SU-DHL-6 (cell line): ENCODE measurements around the gene ASTN2.

Experiments
- H2AFZ ChIP-seq: fragments of 200-600 bp; sonication (generic); 2 replicates; pipeline ENCODE4 v1.6.1; 2014; ENCODE audit warnings: low read depth, mild to moderate bottlenecking, moderate library complexity, mixed read lengths, antibody characterized with exemption, low read length; ENCODE audit not compliant: severe bottlenecking
- H3F3A ChIP-seq: fragments of 200-600 bp; shearing (Covaris generic); 2 replicates; pipeline ENCODE4 v1.6.0; 2016; ENCODE audit warnings: antibody characterized with exemption, mild to moderate bottlenecking; ENCODE audit not compliant: insufficient read depth
- H3K27ac ChIP-seq: fragments of 200-600 bp; sonication (generic); 2 replicates; pipeline ENCODE4 v1.5.1; 2016; ENCODE audit warnings: low read depth, mild to moderate bottlenecking, low read length, moderate library complexity, mixed read lengths
- H3K27me3 ChIP-seq: fragments of 200-600 bp; sonication (generic), shearing (Covaris generic); 2 replicates; pipeline ENCODE4 v1.6.0; 2014; ENCODE audit warnings: mild to moderate bottlenecking, low read length
- H3K36me3 ChIP-seq: fragments of 200-600 bp; sonication (generic); 2 replicates; pipeline ENCODE4 v1.6.1; 2014; ENCODE audit warnings: mild to moderate bottlenecking, low read length, mixed read lengths
- H3K4me2 ChIP-seq: fragments of 300-600, 200-600 bp; shearing (Covaris generic), sonication (generic); 2 replicates; pipeline ENCODE4 v1.6.0; 2014; ENCODE audit warnings: low read length, low read depth, mild to moderate bottlenecking; ENCODE audit not compliant: poor library complexity, severe bottlenecking
- H3K4me3 ChIP-seq: fragments of 200-600 bp; sonication (generic); 2 replicates; pipeline ENCODE4 v1.5.1; 2014; ENCODE audit warnings: antibody characterized with exemption, low read length, mild to moderate bottlenecking, mixed read lengths; ENCODE audit not compliant: insufficient read depth, poor library complexity, severe bottlenecking
- H3K79me2 ChIP-seq: fragments of 200-600 bp; sonication (generic); 2 replicates; pipeline ENCODE4 v1.6.1; 2014; ENCODE audit warnings: mild to moderate bottlenecking, low read length, moderate library complexity; ENCODE audit not compliant: insufficient read depth
- H3K9ac ChIP-seq: fragments of 200-600 bp; sonication (generic); 2 replicates; pipeline ENCODE4 v1.7.0; 2014; ENCODE audit warnings: mild to moderate bottlenecking, low read length
- H3K9me2 ChIP-seq: fragments of 200-600 bp; sonication (generic); replicated peaks from 2 replicates; pipeline ENCODE4 v1.6.1; 2014; ENCODE audit warnings: low read length; ENCODE audit not compliant: insufficient read depth
- H3K9me3 ChIP-seq: fragments of 200-600 bp; sonication (generic); 2 replicates; pipeline ENCODE4 v1.6.1; 2014; ENCODE audit warnings: low read length, mixed read lengths; ENCODE audit not compliant: insufficient read depth
- H4K20me1 ChIP-seq: fragments of 200-600 bp; sonication (generic); 2 replicates; pipeline ENCODE4 v1.6.1; 2014; ENCODE audit warnings: low read depth, mild to moderate bottlenecking, antibody characterized with exemption, low read length, moderate library complexity, mixed read lengths
- EZH2phosphoT487 ChIP-seq: fragments of 200-600 bp; sonication (generic), shearing (Covaris generic); conservative IDR thresholded peaks from 2 replicates; pipeline ENCODE4 v1.6.1; 2018; ENCODE audit warnings: mild to moderate bottlenecking, antibody characterized with exemption, low read length, moderate library complexity, mixed read lengths
- TF ChIP-seq, protein P1 (sequence below): fragments of 200-600 bp; sonication (generic); IDR thresholded peaks from one replicate; pipeline ENCODE4 v1.5.1; 2017; ENCODE audit warnings: antibody characterized with exemption, mild to moderate bottlenecking, low read length, moderate library complexity; ENCODE audit not compliant: insufficient read depth, poor library complexity, severe bottlenecking

The ASTN2 gene

DNA sequence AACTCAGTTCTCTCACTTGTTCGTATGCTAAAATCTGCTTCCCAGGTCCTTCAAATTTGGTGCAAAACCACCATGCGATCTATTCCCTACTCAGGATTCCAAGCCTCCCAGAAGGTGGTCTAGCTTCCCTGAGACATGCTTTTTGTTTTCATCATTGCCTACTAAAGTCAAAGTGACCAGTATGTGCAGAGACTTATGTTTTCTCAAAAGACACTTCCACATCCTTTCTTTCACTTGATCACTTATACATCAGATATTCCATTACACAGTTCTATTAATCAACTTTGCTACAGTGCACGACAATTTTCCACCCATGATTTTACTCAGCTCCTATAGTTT, 1019.2 kb downstream of the ASTN2 start:
- H3K9me3 ChIP-seq, result no peaks in the 10 kb centered on the region
- H3K36me3 ChIP-seq, result no peaks in the 10 kb centered on the region
- no peaks in the 10 kb centered on the region for H3K9me2 ChIP-seq
- no peak for TF ChIP-seq EZH2phosphoT487
- TF ChIP-seq, protein P1, sequence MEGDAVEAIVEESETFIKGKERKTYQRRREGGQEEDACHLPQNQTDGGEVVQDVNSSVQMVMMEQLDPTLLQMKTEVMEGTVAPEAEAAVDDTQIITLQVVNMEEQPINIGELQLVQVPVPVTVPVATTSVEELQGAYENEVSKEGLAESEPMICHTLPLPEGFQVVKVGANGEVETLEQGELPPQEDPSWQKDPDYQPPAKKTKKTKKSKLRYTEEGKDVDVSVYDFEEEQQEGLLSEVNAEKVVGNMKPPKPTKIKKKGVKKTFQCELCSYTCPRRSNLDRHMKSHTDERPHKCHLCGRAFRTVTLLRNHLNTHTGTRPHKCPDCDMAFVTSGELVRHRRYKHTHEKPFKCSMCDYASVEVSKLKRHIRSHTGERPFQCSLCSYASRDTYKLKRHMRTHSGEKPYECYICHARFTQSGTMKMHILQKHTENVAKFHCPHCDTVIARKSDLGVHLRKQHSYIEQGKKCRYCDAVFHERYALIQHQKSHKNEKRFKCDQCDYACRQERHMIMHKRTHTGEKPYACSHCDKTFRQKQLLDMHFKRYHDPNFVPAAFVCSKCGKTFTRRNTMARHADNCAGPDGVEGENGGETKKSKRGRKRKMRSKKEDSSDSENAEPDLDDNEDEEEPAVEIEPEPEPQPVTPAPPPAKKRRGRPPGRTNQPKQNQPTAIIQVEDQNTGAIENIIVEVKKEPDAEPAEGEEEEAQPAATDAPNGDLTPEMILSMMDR, result no peak
- H3K4me2 ChIP-seq, result no peak overlapping the region
- H3F3A ChIP-seq, result no peaks in the 10 kb centered on the region
- H2AFZ ChIP-seq, result no peak overlapping the region
- H3K27me3 ChIP-seq, result no peaks in the 10 kb centered on the region
- H4K20me1 ChIP-seq, result no peaks in the 10 kb centered on the region
- H3K4me3 ChIP-seq, result no peak overlapping the region
- H3K79me2 ChIP-seq, result no peaks in the 10 kb centered on the region
- H3K27ac ChIP-seq, result no peak overlapping the region
- no peak overlapping the region for H3K9ac ChIP-seq

DNA sequence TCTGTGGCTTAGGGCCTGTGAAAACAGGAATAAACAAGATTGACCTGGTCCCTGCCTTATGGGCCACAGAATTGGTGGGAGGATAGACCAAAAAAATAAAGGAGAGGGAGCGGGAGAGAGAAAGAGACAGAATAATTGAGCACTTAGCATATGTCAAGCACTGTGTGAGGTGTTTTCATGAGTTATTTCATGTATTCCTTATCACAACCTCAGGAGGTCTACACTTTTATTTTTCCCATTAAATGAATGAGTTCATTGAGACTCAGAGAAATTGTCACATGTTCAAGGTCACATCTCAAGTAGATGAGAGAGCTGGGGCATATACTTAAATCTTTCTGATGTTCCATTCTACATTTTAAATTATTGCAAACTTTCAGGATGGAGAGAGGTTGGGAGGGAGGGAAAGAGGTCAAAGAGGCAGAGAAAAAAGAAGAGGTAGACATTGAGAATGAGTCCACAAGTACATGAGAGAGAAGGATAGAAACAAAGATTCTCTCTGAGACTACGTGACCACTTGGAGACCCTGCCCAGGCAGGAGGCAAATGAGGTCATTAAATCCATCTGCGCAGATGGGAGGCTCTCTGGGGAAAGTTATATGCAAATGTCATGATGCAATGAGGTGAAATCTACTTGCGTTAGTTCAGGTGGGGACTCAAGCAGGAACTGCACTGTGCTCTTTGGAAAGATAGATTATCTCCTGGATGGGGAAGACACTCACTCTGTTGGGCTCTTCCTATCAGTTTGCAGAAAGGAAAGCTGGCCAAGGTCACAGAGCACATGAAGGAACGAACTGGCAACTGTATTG, 1019.8 kb downstream of the ASTN2 start:
- H2AFZ ChIP-seq, result no peak overlapping the region
- H3K79me2 ChIP-seq, result no peaks in the 10 kb centered on the region
- H3K4me3 ChIP-seq, result no peak overlapping the region
- H3K9me2 ChIP-seq, result no peaks in the 10 kb centered on the region
- H4K20me1 ChIP-seq, result no peaks in the 10 kb centered on the region
- no peaks in the 10 kb centered on the region for H3K36me3 ChIP-seq
- no peak overlapping the region for H3K27ac ChIP-seq
- TF ChIP-seq, protein P1, result no peak
- no peak for TF ChIP-seq EZH2phosphoT487
- H3K27me3 ChIP-seq, result no peaks in the 10 kb centered on the region
- H3K4me2 ChIP-seq, result no peak overlapping the region
- H3F3A ChIP-seq, result no peaks in the 10 kb centered on the region
- no peak overlapping the region for H3K9ac ChIP-seq
- H3K9me3 ChIP-seq, result no peaks in the 10 kb centered on the region

DNA sequence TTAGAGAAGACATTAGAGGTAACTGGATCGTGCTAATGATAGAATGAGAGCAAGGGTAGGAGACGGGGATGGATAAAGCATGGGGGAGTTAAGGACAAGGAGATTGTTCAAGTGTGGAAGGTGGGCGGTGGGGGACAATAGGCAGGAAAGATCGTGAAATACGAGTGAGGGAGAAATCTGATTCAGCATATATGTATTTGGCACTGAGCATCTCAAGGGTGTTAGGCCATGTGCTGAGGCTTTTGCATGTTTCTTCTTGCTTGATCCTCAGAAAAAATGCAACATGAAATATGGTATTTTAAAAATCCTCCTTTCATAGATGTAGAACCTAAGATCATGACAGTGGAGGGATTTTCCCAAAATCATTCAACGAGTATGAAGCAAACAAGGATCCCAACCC, 1020.8 kb downstream of the ASTN2 start:
- H3K36me3 ChIP-seq, result no peaks in the 10 kb centered on the region
- no peak overlapping the region for H3K27ac ChIP-seq
- H3K79me2 ChIP-seq, result no peaks in the 10 kb centered on the region
- no peaks in the 10 kb centered on the region for H4K20me1 ChIP-seq
- no peaks in the 10 kb centered on the region for H3K9me3 ChIP-seq
- no peak overlapping the region for H3K4me2 ChIP-seq
- no peaks in the 10 kb centered on the region for H3F3A ChIP-seq
- TF ChIP-seq, protein P1, result no peak
- no peak for TF ChIP-seq EZH2phosphoT487
- H3K9me2 ChIP-seq, result no peaks in the 10 kb centered on the region
- no peak overlapping the region for H3K4me3 ChIP-seq
- no peaks in the 10 kb centered on the region for H3K27me3 ChIP-seq
- no peak overlapping the region for H2AFZ ChIP-seq
- H3K9ac ChIP-seq, result no peak overlapping the region
